CD4-positive, CD25-positive, alpha-beta regulatory T cell (primary cell): ENCODE data around the gene KRTAP10-4. TPM values are rescaled to one million over a fixed set of nuclear protein-coding genes. Genes with fewer than 3 reads are reported as not detected.
"Not testable (repeated sequence)": the region's sequence is repeated elsewhere in the genome, so short reads cannot be mapped to it uniquely, and the experiment has no call there.

Experiments
- ATAC-seq, 2 donors: fragments of 150-1000 bp; cut with Tn5 transposase; one replicate each; pipeline ENCODE4 v1.10.0; 2021; ENCODE audit warnings: low read depth in 2 of 2, moderate number of reproducible peaks in 2 of 2, moderate library complexity in 1 of 2
- DNase-seq, 3 donors: peaks; one replicate each; pipeline versions ENCODE4 v3.0.0 to v3.0.0-alpha.2; 2012 to 2022; ENCODE audit warnings: mixed read lengths in 1 of 3
- H3K27ac ChIP-seq: one replicate; pipeline ENCODE4 v1.7.0; 2013; ENCODE audit warnings: mild to moderate bottlenecking, low read length; ENCODE audit not compliant: insufficient read depth, poor library complexity, severe bottlenecking
- H3K27me3 ChIP-seq: one replicate; pipeline ENCODE4 v1.7.0; 2013; ENCODE audit warnings: low read length; ENCODE audit not compliant: control insufficient read depth, insufficient read depth
- H3K36me3 ChIP-seq: one replicate; pipeline ENCODE4 v1.7.0; 2013; ENCODE audit warnings: mild to moderate bottlenecking, low read length, moderate library complexity; ENCODE audit not compliant: control insufficient read depth, insufficient read depth
- H3K4me1 ChIP-seq: 2 replicates; pipeline ENCODE4 v1.7.0; 2013; ENCODE audit warnings: mild to moderate bottlenecking, low read length; ENCODE audit not compliant: insufficient read depth, control insufficient read depth, poor library complexity, severe bottlenecking
- H3K4me3 ChIP-seq: one replicate; pipeline ENCODE4 v1.7.0; 2013; ENCODE audit warnings: low read depth, mild to moderate bottlenecking, low read length, moderate library complexity
- H3K9me3 ChIP-seq, 2 experiments: 1 replicate in 1 of 2; 2 replicates in 1 of 2; pipeline ENCODE4 v1.7.0; 2013; ENCODE audit warnings: low read length in 2 of 2, mild to moderate bottlenecking in 1 of 2, moderate library complexity in 1 of 2; ENCODE audit not compliant: control insufficient read depth in 2 of 2
- H3K27ac Mint-ChIP-seq, 3 donors: one replicate each; pipeline ENCODE4 v1.8.0; 2020 to 2022; ENCODE audit warnings: mild to moderate bottlenecking in 3 of 3, mixed read lengths in 3 of 3, moderate library complexity in 2 of 3
- H3K27me3 Mint-ChIP-seq: one replicate; pipeline ENCODE4 v1.8.0; 2022; ENCODE audit warnings: mild to moderate bottlenecking, mixed read lengths
- H3K36me3 Mint-ChIP-seq: one replicate; pipeline ENCODE4 v1.8.0; 2020; ENCODE audit warnings: mixed read lengths
- H3K4me1 Mint-ChIP-seq, 4 donors: one replicate each; pipeline ENCODE4 v1.8.0; 2020 to 2022; ENCODE audit warnings: mixed read lengths in 4 of 4, mild to moderate bottlenecking in 1 of 4
- H3K4me3 Mint-ChIP-seq, 4 donors: one replicate each; pipeline ENCODE4 v1.8.0; 2020 to 2022; ENCODE audit warnings: mild to moderate bottlenecking in 4 of 4, mixed read lengths in 4 of 4, moderate library complexity in 3 of 4
- H3K9me3 Mint-ChIP-seq, 7 donors: one replicate each; pipeline ENCODE4 v1.8.0; 2020 to 2022; ENCODE audit warnings: mixed read lengths in 7 of 7, mild to moderate bottlenecking in 3 of 7, moderate library complexity in 2 of 7
- polyA plus RNA-seq, 4 donors: library from polyadenylated mRNA; unstranded; fragments of 300-500 nt; fragmentation: Illumina TruSeq; gene quantifications; one replicate each; pipeline ENCODE4 v1.2.3, GENCODE V29; 2021
- total RNA-seq: library from RNA; stranded (reverse); gene quantifications from one replicate; pipeline ENCODE4 v1.2.3, GENCODE V29; 2022

The KRTAP10-4 gene
- total and polyA plus RNA-seq, 5 donors from 2014 or later = not detected

DNA sequence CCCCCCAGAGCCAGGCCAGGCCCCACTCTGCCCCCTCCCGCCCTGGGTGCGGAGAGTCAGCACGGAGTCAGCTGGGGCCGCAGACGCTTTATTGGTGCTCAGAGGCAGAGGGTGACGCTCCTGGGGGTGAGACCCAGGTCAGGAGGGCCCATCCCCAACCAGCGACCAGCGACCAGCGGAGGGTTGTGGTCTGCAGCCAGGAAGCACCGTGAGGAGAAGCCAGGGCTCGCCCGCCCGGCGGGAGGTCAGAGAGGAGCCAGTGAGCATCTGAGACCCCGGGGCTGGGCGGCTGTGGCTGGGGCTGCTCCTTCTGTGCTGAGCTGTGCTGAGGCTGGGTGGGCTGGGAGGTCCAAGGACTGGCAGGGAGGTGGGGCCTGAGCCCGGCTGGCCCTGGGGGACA is 23.2 kb upstream of the KRTAP10-4 start:
- H3K27me3 ChIP-seq, H3K27ac ChIP-seq, ATAC-seq, H3K27me3 Mint-ChIP-seq, H3K36me3 ChIP-seq, H3K4me3 ChIP-seq, H3K9me3 ChIP-seq, H3K27ac Mint-ChIP-seq, DNase-seq, H3K4me3 Mint-ChIP-seq: not testable (repeated sequence)
- H3K4me1 ChIP-seq = peaks cover 15% of the 10 kb centered on the region
- Mint-ChIP-seq H3K9me3 (peaks cover 0 to 30% (median 13%) of the 10 kb centered on the region in 7 donors), H3K4me1 (peaks cover 11 to 33% (median 18%) of the 10 kb centered on the region in 4 donors), H3K36me3 (peaks cover 22% of the 10 kb centered on the region)

DNA sequence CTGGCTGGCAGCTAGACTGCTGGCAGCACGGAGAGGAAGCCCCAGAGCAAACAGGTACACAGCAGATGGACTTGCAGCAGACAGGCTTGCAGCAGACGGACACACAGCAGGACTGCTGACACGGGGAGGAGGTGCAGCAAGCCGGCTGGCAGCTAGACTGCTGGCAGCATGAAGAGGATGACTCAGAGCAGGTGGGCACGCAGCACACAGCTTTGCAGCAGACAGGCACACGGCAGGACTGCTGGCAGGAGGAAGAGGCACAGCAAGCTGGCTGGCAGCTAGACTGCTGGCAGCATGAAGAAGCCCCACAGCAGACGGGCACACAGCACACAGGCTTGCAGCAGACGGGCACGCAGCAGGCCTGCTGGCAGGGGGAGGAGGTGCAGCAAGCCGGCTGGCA is 22.7 kb upstream of the KRTAP10-4 start:
- H3K9me3 Mint-ChIP-seq = peaks cover 0 to 25% (median 12%) of the 10 kb centered on the region in 7 donors
- H3K27me3 Mint-ChIP-seq = peaks cover 7% of the 10 kb centered on the region
- DNase-seq (no peak), ATAC-seq (no peak)
- peaks cover 19% of the 10 kb centered on the region for H3K36me3 Mint-ChIP-seq
- Histone ChIP-seq H3K4me1 (peaks cover 15% of the 10 kb centered on the region), H3K4me3 (no peak overlapping the region), H3K36me3 (no peaks in the 10 kb centered on the region), H3K27ac (no peak overlapping the region), H3K27me3 (no peaks in the 10 kb centered on the region), H3K9me3 (peaks cover 4 to 6% of the 10 kb centered on the region in 2 experiments)
- peak overlapping the region in 2 of 3 donors; percentile 58 to 67 for H3K27ac Mint-ChIP-seq
- H3K4me1 Mint-ChIP-seq = peaks cover 11 to 33% (median 18%) of the 10 kb centered on the region in 4 donors
- H3K4me3 Mint-ChIP-seq = no peak overlapping the region

DNA sequence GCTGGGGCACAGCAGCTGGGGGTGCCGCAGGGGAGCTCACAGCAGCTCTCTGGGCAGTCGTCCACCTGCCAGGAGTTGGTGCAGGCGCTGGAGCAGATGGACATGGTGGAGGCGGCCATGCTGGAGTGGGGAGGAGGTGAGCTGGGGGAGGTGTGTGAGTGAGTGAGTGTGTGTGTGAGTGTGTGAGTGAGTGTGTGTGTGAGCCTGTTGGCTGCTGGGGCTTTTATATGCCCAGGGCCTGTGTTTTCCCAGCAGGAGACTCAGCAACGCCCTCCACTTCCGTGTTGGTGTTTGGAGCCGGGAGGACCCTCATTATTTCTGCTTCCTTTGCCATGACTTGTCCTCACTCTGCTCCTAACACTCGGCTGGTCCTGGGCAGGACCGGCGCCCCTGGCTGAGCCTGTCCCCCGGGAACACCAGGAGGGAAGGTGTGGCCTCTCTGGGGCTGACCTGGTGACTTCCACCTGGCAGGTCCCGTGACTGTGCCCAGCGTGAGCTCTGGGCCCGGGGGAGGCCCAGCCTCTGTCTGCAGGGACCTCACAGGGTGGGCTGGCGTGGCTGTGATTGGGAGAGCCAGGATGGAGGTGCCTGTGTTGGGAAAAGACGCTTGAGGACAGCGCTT is 22.1 kb upstream of the KRTAP10-4 start, which contains the start of gene KRTAP10-2:
KRTAP10-2 (minus strand) TSS at position 166 of the 622 bp plus-strand sequence; CDS start at position 119, 47 bp downstream.
- H3K4me3 ChIP-seq = no peak within 1 kb of the TSS
- H3K4me1 ChIP-seq = peaks cover 15% of the 10 kb centered on the region
- peaks cover 11 to 33% (median 18%) of the 10 kb centered on the region in 4 donors for H3K4me1 Mint-ChIP-seq
- H3K27me3 Mint-ChIP-seq = peaks cover 7% of the 10 kb centered on the region
- no peaks in the 10 kb centered on the region for H3K36me3 ChIP-seq
- H3K36me3 Mint-ChIP-seq = peaks cover 19% of the 10 kb centered on the region
- ATAC-seq (no peak), DNase-seq (no peak)
- H3K27ac ChIP-seq = no peak within 1 kb of the TSS
- no peak within 1 kb of the TSS for H3K4me3 Mint-ChIP-seq
- H3K27me3 ChIP-seq = no peaks in the 10 kb centered on the region
- H3K27ac Mint-ChIP-seq = peak within 1 kb of the TSS in 2 of 3 donors; percentile 58 to 67
- H3K9me3 Mint-ChIP-seq = peaks cover 0 to 25% (median 8%) of the 10 kb centered on the region in 7 donors
- H3K9me3 ChIP-seq = peaks cover 2 to 6% of the 10 kb centered on the region in 2 experiments

DNA sequence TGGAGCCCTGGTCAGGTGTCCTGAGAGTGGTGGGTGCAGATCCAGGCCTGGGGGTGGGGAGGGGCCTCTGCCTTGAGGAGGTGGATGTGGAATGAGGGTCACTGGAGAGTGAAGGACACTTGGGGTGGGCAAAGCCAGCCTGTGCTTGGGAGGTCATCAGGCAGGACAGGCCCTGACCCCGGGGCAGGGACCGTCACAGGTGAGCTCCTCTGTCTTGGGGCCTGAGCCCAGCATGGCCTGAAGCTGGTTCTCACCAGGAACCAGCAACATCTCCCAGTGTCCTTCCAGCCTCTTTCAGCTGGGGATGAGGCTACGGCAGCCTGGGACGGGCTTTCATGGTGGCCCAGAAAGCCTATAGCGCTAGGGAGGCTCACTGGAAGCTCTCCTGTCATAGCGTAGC is 21.4 kb upstream of the KRTAP10-4 start:
- Histone ChIP-seq H3K27me3 (no peaks in the 10 kb centered on the region), H3K9me3 (no peaks in the 10 kb centered on the region), H3K4me3 (no peak overlapping the region), H3K36me3 (no peaks in the 10 kb centered on the region), H3K4me1 (peaks cover 13% of the 10 kb centered on the region), H3K27ac (no peak overlapping the region)
- Mint-ChIP-seq H3K4me1 (peaks cover 7 to 26% (median 14%) of the 10 kb centered on the region in 4 donors), H3K27me3 (peaks cover 7% of the 10 kb centered on the region), H3K9me3 (peaks cover 0 to 19% (median 5%) of the 10 kb centered on the region in 7 donors), H3K27ac (no peak overlapping the region), H3K36me3 (peaks cover 13% of the 10 kb centered on the region), H3K4me3 (no peak overlapping the region)
- ATAC-seq (no peak), DNase-seq (no peak)

DNA sequence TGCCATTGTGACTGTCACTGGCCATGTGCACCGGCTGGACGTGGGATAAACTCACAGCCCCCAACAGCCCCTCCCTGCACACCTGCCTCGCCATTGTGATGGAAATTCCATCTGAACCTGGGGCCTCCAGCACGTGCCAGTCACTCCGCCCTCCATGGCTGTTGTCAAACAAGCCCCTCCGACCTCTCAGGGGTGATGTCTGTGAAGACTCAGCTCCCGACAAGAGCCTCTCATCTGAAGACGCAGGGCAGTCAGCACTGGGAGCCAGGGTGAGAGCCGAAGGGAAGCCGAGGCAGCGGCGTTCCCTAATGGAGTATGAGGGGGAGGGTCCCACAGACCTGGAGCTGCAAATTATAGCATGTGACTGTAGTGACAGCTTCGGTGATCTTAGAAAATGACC is 20.8 kb upstream of the KRTAP10-4 start:
- DNase-seq = no peak
- Histone ChIP-seq H3K27me3 (no peaks in the 10 kb centered on the region), H3K4me3 (no peak overlapping the region), H3K9me3 (no peaks in the 10 kb centered on the region), H3K36me3 (no peaks in the 10 kb centered on the region), H3K27ac (no peak overlapping the region), H3K4me1 (peaks cover 7% of the 10 kb centered on the region)
- Mint-ChIP-seq H3K4me3 (no peak overlapping the region), H3K27me3 (peaks cover 2% of the 10 kb centered on the region), H3K36me3 (peaks cover 12% of the 10 kb centered on the region), H3K27ac (no peak overlapping the region), H3K4me1 (peaks cover 2 to 20% (median 9%) of the 10 kb centered on the region in 4 donors), H3K9me3 (peaks cover 0 to 13% (median 4%) of the 10 kb centered on the region in 7 donors)
- no peak for ATAC-seq

DNA sequence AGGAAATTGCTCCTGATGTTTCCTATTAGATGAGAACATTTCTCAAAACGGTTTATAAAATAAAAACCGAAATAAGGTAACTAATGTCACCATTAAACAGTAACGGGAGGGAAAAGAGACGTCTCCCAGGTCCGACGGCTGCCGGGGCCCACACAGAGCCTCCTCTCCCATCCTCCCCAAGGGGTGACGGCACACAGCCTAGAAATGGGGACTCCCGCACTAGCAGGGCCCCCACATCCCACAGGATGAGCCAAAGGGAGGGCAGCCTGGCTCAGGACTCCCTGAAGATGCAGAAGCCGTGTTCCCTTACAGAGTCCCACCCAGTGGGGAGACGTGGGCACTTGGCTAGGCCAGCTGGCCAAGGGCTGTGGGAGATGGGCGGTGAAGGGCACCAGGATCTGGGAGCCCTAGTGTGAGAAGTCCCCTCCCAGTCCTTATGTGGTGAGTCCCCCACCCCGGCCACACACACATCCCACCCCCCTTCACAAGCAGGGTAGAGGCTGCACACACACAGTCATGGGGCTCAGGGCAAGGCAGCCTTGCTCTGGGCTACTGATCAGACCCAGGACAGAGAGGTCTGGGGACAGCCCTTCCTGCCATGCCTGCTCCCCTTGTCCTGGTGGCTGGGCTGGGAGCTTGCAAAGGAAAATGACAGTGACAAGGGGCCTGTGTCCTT is 18.2 kb upstream of the KRTAP10-4 start:
- Mint-ChIP-seq H3K4me1 (no peaks in the 10 kb centered on the region), H3K27ac (no peak overlapping the region), H3K4me3 (no peak overlapping the region), H3K36me3 (peaks cover 5% of the 10 kb centered on the region), H3K27me3 (no peaks in the 10 kb centered on the region), H3K9me3 (peaks cover 0 to 13% (median 3%) of the 10 kb centered on the region in 7 donors)
- Histone ChIP-seq H3K36me3 (no peaks in the 10 kb centered on the region), H3K4me1 (no peaks in the 10 kb centered on the region), H3K9me3 (peaks cover 0 to 3% of the 10 kb centered on the region in 2 experiments), H3K27ac (no peak overlapping the region), H3K27me3 (no peaks in the 10 kb centered on the region), H3K4me3 (no peak overlapping the region)
- ATAC-seq = no peak
- DNase-seq = no peak

DNA sequence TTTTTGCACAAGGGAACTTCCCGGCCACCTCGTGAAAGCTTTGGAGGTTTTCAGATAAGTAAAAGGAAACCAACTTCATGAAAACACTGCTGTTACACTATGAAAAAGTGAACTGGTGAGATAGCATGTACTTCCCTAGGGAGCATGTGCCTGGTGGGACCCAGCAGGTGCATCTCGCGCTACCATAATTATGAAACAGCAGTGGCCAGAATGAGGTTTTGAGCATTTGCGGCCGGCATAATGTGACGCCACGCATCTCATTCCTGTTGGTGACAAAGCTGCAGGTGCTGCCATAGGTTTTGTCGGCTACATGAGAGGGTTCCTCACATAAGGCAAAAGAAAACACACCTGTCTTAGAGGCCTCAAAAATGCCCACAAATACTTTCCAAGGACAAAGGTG is 16.6 kb upstream of the KRTAP10-4 start:
- H3K36me3 Mint-ChIP-seq = peaks cover 6% of the 10 kb centered on the region
- H3K27me3 Mint-ChIP-seq = no peaks in the 10 kb centered on the region
- no peaks in the 10 kb centered on the region for H3K4me1 ChIP-seq
- H3K27ac ChIP-seq = no peak overlapping the region
- H3K9me3 ChIP-seq = peaks cover 0 to 3% of the 10 kb centered on the region in 2 experiments
- H3K4me3 Mint-ChIP-seq = no peak overlapping the region
- no peak for DNase-seq
- H3K27ac Mint-ChIP-seq = no peak overlapping the region
- H3K4me3 ChIP-seq = no peak overlapping the region
- no peaks in the 10 kb centered on the region for H3K27me3 ChIP-seq
- peaks cover 0 to 22% (median 7%) of the 10 kb centered on the region in 7 donors for H3K9me3 Mint-ChIP-seq
- no peaks in the 10 kb centered on the region for H3K36me3 ChIP-seq
- ATAC-seq = no peak
- no peaks in the 10 kb centered on the region for H3K4me1 Mint-ChIP-seq
